CD4-positive, alpha-beta T cell treated with Interleukin-6 at 100 ng/mL for 8 hours (primary cell): ENCODE measurements around the gene C1QTNF4.
A peak's percentile ranks its signal among the peaks of the same experiment; 100 is the strongest.

Experiments used
- DNase-seq: peaks from one replicate; pipeline ENCODE4 v3.0.0-alpha.2; 2020; ENCODE audit warnings: mixed read lengths, low spot score

The C1QTNF4 gene

GRCh38 chr11:47592970-47593369 lies 1.2 kb downstream of the C1QTNF4 start:
- DNase-seq, result no peak

GRCh38 chr11:47592251-47592650 lies 2.0 kb downstream of the C1QTNF4 start:
- DNase-seq, result no peak

GRCh38 chr11:47591764-47592163 lies 2.4 kb downstream of the C1QTNF4 start:
- DNase-seq, result no peak

GRCh38 chr11:47589977-47590861 lies 4.0 kb downstream of the C1QTNF4 start:
- DNase-seq, result no peak

- DNase-seq, result no peak
These were observed 4.6 kb downstream of the C1QTNF4 start for GRCh38 chr11:47589584-47589976.

GRCh38 chr11:47589118-47589517 lies 5.1 kb downstream of the C1QTNF4 start:
- no peak for DNase-seq

- DNase-seq, result no peak
These were observed 6.4 kb downstream of the C1QTNF4 start for GRCh38 chr11:47587723-47588326.

- no peak for DNase-seq
These were observed 7.0 kb downstream of the C1QTNF4 start for GRCh38 chr11:47587039-47587716.

GRCh38 chr11:47586098-47586855 lies 7.9 kb downstream of the C1QTNF4 start, which contains the start of gene FAM180B:
TSS of gene FAM180B (plus strand) at chr11:47586678. CDS start at chr11:47586769, 91 bp downstream.
- DNase-seq, result no peak

- DNase-seq, result no peak
These were observed 10.4 kb downstream of the C1QTNF4 start for GRCh38 chr11:47583844-47584243.

- peak; percentile 82 for DNase-seq
These were observed 15.4 kb downstream of the C1QTNF4 start, which contains the start of the genes KBTBD4 and NDUFS3 for GRCh38 chr11:47578524-47579494. TSS of gene KBTBD4 (minus strand) at chr11:47578970. CDS start at chr11:47578951, 19 bp downstream. TSS of gene NDUFS3 (plus strand) at chr11:47579074. CDS start at chr11:47579092, 18 bp downstream.

- no peak for DNase-seq
These were observed 16.7 kb downstream of the C1QTNF4 start for GRCh38 chr11:47577460-47578041.

GRCh38 chr11:47573321-47573720 lies 20.9 kb downstream of the C1QTNF4 start:
- no peak for DNase-seq

- no peak for DNase-seq
These were observed 21.4 kb downstream of the C1QTNF4 start for GRCh38 chr11:47572715-47573255.

GRCh38 chr11:47571895-47572294 lies 22.3 kb downstream of the C1QTNF4 start:
- DNase-seq, result no peak

GRCh38 chr11:47571357-47571729 lies 22.9 kb downstream of the C1QTNF4 start:
- no peak for DNase-seq

GRCh38 chr11:47570651-47571356 lies 23.4 kb downstream of the C1QTNF4 start:
- no peak for DNase-seq

GRCh38 chr11:47569646-47570045 lies 24.6 kb downstream of the C1QTNF4 start:
- DNase-seq, result no peak

- DNase-seq, result no peak
These were observed 28.0 kb downstream of the C1QTNF4 start for GRCh38 chr11:47566149-47566698.
